EH (cell line): Measurements from ENCODE around the gene GJA1.
"Not testable (repeated sequence)": the region's sequence is repeated elsewhere in the genome, so short reads cannot be mapped to it uniquely, and the experiment has no call there.

ENCODE experiments used
- DNase-seq: peaks from one replicate; pipeline ENCODE4 v3.0.0-alpha.2; 2015; ENCODE audit warnings: low read depth

GJA1 gene

GRCh38 chr6:121435444-121436069, at the start of gene GJA1:
GJA1 (plus strand) TSS chr6:121435646; CDS start chr6:121446848, 11,202 bp downstream.
- DNase-seq: peak; percentile 89

DNA sequence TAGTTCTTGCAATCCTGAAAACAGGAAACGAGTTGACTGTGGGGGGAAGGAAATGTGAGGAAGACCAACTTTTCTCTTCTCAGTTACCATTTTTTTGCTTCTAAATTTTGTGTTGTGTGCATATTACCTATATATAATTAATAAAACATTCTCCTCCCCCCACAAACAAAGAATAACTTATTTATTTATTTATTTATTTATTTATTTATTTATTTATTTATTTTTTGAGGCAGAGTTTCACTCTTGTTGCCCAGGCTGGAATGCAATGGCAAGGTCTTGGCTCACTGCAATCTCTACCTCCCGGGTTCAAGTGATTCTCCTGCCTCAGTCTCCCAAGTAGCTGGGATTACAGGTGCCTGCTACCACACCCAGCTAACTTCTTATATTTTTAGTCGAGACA, 48.9 kb upstream of the GJA1 start:
- not testable (repeated sequence) for DNase-seq

DNA sequence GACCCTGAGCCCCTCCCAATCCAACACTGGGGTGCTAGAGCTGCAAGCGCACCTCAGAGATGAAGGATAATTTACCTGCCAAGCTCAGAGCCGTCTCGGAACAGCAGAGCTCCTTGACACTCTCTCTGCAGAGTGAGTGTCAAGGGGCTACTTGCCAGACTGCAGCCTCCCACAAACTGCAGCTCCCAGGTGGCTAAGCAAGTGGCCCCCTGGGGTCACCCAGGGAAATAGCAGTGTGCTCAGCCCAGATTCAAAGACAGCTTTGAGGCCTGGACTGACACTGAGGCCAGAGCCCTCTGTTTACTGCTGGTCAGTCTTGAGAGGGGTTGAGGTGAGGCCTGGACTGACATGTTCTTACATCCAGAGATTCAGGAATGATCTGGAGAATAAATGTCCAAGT, 46.0 kb upstream of the GJA1 start:
- DNase-seq: no peak

DNA sequence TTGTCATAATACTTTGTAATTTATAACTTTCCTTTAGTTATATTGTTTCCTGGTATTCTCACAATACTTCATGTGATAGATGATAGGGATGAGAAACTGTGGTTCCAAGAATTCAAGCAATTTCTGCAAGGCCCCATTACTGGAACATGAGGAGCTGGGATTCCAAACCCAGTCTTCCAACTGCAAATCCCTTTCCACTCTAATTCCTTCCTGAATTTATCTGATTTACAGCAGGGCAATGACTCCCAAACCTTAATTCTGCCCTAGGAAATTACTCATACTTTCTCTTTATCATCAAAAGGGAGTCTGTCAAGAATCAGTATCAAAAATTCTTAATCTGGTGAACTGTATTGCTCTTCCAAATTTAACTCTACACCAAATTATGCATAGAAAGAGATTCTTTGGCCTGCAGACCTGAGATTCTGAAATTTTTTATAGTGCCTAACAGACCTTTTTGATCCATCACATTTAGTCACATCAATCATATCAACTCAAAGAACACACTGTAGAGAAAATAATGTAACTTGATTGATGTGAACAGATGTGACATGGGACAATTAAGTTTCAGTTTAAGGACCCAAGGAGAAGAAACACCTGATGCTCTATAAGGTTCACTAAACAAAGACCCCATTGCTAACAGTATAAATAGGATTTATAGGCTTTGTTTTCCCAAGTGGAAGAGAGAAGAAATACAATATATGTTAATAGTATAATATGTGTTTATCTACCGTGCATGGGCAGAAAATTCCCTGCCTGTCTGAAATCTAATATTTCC, 41.5 kb upstream of the GJA1 start:
- no peak for DNase-seq

DNA sequence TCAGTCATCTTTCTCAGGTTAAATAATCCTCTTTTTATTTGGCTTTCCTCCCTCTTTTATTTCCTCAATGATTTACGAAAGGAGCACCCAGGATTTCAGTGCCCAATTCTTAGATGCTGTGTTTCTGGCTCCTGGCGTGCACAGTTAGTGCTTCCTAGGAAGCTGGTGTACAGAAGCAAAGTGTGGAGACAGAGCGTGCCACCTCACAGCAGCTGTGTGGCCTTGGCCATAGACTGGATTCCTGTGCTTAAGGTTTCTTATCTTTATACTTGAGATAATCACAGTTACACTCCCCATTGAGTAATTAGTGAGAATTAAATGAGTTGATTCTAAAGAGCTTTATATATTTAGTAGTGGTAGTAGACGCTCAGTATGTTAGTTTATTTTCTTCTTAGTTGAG, 39.7 kb upstream of the GJA1 start:
- DNase-seq: no peak

DNA sequence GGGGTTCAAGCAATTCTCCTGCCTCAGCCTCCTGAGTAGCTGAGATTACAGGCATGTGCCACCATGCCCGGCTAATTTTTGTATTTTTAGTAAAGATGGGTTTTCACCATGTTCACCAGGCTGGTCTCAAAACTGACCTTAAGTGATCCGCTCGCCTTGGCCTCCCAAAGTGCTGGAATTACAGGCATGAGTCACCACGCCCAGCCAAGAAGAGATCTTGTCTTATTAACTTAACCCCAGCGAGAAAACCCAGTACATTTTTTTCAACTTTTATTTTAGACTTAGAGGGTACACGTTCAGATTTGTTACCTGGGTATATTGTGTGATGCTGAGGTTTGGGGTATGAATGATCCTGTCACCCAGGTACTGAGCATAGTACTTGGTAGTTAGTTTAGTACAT, 38.3 kb upstream of the GJA1 start:
- not testable (repeated sequence) for DNase-seq

- no peak for DNase-seq
Observed at GRCh38 chr6:121398127-121398526, 37.3 kb upstream of the GJA1 start.

DNA sequence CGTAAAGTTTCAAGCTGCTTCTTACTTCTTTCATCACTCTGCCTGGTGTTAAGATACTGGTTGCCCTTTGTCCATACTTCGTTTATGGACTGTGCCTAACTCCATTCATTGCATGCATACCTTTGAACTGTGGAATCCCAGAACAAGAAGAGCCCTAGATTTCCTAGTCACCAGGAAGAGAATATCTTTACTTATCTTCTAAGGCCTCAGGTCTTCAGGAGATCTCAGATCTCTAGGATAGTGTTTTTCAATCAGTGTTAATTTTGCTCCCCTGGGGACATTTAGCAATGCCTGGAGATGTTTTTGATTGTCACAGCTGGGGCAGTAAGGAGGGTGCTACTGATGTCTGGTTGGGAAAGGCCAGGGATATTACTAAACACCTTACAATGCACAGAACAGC, 35.5 kb upstream of the GJA1 start:
- no peak for DNase-seq

DNA sequence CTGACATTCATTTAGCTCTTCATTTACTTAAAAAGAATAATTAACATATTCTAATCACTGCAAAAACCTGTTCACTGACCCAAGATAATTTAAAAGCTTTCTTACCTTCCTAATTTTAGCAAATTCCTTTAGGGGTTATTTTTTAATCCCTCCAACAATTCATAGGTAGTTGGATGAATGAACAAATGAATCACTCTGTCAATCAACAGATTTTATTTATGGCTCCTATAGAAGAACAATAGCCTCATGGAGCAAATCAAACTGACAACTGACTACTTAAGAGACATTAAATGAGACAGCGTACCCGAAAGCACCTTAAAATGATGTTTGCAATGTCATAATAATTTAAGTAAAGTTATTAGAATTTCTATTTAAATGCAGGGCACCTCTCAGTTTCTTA, 31.5 kb upstream of the GJA1 start:
- DNase-seq: no peak

DNA sequence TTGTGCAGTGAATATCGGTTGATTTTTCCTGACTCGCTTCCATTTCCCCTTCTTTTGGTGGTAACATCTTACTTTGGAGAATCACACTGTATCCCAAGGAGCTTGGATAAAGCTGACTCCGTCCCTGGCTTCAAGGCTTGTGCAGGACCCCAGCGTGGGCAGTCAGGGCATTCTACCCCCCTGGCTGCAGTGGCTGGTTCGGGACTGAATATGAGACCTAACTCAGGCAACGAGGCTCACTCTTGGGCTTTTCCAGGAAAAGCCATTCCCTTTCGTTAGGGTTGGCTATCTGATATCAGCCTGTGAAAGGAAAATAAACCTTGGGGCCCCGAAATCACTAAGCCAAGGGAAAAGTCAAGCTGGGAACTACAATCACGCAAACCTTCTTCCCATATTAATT, 30.1 kb upstream of the GJA1 start:
- no peak for DNase-seq

GRCh38 chr6:121408321-121408720, 27.1 kb upstream of the GJA1 start:
- no peak for DNase-seq

- no peak for DNase-seq
Observed at GRCh38 chr6:121413879-121414278, 21.6 kb upstream of the GJA1 start.

DNA sequence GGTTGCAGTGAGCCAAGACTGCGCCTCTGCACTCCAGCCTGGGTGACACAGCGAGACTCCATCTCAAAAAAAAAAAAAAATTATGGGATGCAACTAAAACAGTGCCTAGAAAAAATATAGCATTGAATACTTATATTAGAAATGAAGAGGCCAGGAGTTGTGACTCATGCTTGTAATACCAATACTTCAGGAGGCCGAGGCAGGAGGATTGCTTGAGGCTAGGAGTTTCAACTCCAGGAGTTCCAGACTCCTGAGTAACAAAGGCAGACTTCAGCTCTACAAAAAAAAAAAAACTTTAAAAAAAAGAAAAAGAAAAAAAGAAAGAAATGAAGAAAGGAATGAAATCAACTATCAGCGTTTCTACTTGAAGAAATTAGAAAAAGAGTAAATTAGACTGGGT, 17.1 kb upstream of the GJA1 start:
- no peak for DNase-seq

DNA sequence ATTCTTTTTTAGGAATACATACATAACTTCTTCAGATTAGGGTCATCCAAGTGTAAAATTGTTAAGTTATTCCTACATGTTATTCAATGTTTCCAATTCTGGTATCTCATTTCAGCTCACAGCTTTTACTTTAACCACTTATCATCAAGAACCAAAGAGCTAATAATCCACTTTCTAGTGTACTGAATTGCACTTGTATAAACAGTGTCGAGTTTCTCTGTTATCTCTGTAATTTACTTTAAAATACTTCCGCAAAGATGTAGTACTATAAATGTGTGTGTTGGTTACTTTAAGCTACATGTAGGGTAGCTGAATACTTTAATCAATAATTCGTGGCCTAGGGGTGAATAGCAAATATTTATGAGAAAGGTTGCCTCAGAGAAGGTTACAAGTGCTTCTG, 8.8 kb upstream of the GJA1 start:
- no peak for DNase-seq

- DNase-seq: no peak
Observed at GRCh38 chr6:121428872-121429756, 6.3 kb upstream of the GJA1 start.

DNA sequence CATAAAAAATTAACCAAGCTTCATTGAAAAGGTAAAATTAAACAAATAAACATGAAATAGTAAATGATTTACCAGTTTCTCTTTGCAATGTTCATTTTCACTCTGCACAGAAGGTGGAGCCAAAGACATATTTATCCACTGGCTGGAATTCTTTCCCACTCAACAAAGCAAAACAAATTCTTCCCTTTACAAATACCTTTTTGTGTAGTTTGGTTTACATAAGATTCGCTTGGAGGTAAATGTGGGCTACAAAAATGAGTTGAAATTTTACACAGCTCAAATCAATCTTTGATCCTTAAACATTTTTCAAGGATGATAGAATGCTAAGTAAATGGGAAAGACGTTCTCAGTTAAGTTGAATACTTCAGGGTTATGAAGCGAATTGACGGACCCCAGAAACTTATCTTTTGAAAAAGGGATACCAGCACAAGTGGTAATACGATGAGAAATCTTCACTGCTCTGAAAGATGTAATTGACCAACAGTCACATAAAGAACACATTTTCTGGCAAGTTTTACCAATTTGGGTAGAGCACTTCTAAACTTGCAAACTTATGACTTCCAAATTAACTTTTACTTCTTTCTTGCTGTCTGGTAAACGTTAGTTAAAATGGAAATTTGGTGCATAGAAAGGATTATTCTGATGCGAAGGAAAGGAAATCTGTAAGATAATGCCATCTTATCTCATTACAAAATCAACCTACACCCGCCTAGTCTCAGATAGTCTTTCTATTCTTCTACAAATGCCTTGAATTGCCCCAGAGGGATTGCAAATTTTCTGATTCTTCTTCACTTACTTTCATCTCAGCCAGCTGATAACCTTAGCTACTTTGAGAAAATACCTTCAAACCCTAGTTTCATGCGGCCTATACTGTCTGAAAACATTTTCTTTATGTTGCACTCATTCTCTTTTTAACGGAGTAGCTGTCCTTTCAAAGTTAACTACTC, 4.7 kb upstream of the GJA1 start:
- DNase-seq: peak; percentile 58

DNA sequence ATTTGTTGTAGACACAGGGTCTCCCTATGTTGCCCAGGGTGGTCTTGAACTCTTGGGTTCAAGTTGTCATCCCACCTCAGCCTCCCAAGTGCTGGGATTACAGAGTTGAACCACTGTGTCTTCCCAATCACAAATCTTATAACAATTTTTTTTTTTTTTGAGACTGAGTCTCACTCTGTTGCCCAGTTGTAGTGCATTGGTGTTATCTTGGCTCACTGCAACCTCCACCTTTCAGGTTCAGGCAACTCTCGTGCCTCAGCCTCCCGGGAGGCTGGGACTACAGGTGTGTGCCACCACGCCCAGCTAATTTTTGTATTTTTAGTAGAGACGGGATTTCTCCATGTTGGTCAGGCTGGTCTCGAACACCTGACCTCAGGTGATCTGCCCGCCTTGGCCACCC, 3.7 kb upstream of the GJA1 start:
- not testable (repeated sequence) for DNase-seq

GRCh38 chr6:121434037-121434770, 1.2 kb upstream of the GJA1 start:
- peak; percentile 79 for DNase-seq

DNA sequence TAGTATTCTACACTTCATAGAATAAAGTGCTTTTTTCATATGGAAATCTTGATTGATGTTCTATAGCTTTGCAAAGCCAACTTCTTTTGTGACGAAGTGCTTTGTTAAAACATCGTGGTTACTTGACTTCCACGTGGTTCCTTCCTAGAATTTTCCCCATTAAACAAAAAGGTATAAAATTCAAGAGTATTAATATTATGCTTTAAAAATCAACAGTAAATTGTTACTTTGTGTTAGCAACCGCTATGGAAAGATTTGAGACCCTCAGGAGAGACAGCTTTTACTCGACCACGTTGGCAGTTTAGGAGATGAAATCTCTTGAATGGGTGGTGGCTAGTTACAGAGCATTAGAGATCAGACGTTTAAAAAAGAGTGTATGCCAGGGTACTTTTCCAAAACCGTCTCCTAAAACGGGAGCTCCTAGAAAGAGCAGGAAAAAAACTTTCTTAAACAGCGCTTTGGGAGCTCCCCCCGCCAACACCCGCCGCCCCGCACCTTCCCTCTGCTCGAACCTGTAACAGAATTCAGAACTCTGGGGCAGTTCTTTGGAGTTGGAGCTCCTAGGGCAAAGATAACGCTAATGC, 920 bp downstream of the GJA1 start:
- peak; percentile 34 for DNase-seq
